ENCODE results near the gene METTL13. TPM values are rescaled to one million over a fixed set of nuclear protein-coding genes. Genes with fewer than 3 reads are reported as not detected.

Gene METTL13
- total RNA-seq, 1 donor from 2014 or later = 39.8 TPM

GRCh38 chr1:171805395-171806115 lies 24.1 kb downstream of the METTL13 start:
- H3K9me3 Mint-ChIP-seq = no peaks in the 10 kb centered on the region
- H3K27me3 Mint-ChIP-seq = no peaks in the 10 kb centered on the region
- DNase-seq (ENCODE audit: extremely low spot score, unreplicated experiment) = no peak
- TF ChIP-seq, protein P1, sequence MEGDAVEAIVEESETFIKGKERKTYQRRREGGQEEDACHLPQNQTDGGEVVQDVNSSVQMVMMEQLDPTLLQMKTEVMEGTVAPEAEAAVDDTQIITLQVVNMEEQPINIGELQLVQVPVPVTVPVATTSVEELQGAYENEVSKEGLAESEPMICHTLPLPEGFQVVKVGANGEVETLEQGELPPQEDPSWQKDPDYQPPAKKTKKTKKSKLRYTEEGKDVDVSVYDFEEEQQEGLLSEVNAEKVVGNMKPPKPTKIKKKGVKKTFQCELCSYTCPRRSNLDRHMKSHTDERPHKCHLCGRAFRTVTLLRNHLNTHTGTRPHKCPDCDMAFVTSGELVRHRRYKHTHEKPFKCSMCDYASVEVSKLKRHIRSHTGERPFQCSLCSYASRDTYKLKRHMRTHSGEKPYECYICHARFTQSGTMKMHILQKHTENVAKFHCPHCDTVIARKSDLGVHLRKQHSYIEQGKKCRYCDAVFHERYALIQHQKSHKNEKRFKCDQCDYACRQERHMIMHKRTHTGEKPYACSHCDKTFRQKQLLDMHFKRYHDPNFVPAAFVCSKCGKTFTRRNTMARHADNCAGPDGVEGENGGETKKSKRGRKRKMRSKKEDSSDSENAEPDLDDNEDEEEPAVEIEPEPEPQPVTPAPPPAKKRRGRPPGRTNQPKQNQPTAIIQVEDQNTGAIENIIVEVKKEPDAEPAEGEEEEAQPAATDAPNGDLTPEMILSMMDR (conservative IDR thresholded peaks at IDR 0.05) = no peak
- no peaks in the 10 kb centered on the region for H3K36me3 Mint-ChIP-seq
- H3K4me1 Mint-ChIP-seq (ENCODE audit: unreplicated experiment) = peaks cover 9% of the 10 kb centered on the region
- H3K4me3 Mint-ChIP-seq = no peak overlapping the region
- no peak overlapping the region for H3K27ac Mint-ChIP-seq

DNA sequence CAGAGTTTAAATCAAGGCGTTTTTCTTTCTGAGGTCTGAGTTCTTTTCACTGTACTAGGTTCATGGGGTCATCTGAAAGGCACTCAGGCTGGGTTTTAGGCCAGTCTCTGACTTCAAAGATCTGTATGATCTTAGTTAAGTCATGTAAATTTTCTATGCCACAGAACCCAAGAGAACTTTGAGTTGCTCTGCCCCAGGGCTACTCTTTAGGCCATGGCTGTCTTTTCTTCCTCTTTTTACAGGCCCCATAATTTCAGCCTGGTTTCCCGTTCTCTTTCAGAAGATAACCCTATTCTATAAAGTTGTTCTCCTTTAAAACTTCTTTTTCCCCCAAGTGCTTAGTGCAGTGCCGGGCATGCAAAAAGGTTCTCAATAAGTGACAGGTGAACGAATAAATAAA lies 26.1 kb downstream of the METTL13 start:
- no peak overlapping the region for H3K27ac Mint-ChIP-seq
- no peak overlapping the region for H3K4me3 Mint-ChIP-seq
- TF ChIP-seq, protein P1 (conservative IDR thresholded peaks at IDR 0.05) = no peak
- H3K36me3 Mint-ChIP-seq = no peaks in the 10 kb centered on the region
- H3K9me3 Mint-ChIP-seq = no peaks in the 10 kb centered on the region
- no peak for DNase-seq (ENCODE audit: extremely low spot score, unreplicated experiment)
- no peaks in the 10 kb centered on the region for H3K4me1 Mint-ChIP-seq (ENCODE audit: unreplicated experiment)
- no peaks in the 10 kb centered on the region for H3K27me3 Mint-ChIP-seq

DNA sequence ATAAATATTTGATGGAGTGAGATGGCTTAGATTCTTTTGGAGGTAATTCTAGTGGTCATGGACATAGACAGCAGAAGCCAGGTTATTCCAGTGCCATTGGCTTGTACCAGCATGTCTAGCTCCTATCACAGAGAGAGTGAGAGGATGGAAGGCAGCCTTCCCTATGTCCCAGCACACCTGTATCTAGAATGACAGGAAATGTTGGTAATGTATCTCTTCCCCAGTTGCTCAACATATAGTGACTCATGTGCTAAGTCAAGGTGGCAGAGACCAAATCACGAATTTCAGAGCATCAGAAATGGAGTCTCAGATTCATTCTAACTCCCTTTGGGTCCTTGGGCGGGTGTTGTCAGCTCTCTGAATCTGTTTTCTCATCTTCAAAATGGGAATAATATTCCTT lies 28.4 kb downstream of the METTL13 start:
- TF ChIP-seq, protein P1 (conservative IDR thresholded peaks at IDR 0.05) = no peak
- Mint-ChIP-seq H3K4me1 (ENCODE audit: unreplicated experiment) (no peaks in the 10 kb centered on the region), H3K27me3 (no peaks in the 10 kb centered on the region), H3K27ac (no peak overlapping the region), H3K4me3 (no peak overlapping the region), H3K36me3 (no peaks in the 10 kb centered on the region), H3K9me3 (no peaks in the 10 kb centered on the region)
- no peak for DNase-seq (ENCODE audit: extremely low spot score, unreplicated experiment)

DNA sequence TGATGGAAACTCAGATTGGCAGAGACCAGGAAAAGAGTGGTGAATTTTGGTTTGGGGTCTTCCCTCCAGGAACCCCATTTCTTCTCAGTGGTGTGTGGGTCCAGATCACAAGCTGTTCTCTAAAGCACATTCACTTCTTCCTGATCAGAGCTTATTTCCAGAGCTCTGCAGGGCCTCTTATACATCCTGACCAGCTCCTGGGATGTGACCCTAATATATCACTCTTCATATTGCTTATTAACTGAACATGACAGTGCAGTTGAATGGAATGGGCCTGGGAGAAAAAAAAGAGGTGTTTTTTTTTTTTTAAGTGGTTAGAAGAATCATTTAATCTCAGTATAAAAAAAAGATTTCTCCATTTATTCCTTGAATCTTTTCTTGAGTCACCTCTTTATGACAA lies 30.2 kb downstream of the METTL13 start:
- Mint-ChIP-seq H3K4me1 (ENCODE audit: unreplicated experiment) (no peaks in the 10 kb centered on the region), H3K27ac (no peak overlapping the region), H3K27me3 (no peaks in the 10 kb centered on the region), H3K9me3 (no peaks in the 10 kb centered on the region), H3K36me3 (no peaks in the 10 kb centered on the region), H3K4me3 (no peak overlapping the region)
- no peak for DNase-seq (ENCODE audit: extremely low spot score, unreplicated experiment)
- TF ChIP-seq, protein P1 (conservative IDR thresholded peaks at IDR 0.05) = no peak

DNA sequence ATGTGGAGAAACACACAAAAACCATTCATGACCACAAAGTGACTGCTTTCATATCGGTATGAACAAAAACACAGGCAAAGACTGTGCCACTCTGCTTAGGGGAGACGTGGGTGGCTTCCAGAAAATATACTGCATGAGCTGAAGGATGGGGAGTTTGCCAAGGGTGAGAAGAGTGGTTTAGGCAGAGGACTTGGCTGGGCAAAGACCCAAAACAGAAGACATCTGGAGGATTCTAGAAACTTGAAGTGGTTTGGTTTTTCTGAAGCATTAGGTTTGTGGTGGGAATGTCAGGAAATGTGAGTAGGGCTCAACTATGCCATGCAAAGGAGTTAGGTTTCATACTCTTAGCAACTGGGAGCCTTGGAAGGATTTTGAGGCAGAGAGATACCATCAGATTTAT lies 33.2 kb downstream of the METTL13 start:
- H3K27ac Mint-ChIP-seq = no peak overlapping the region

More for the DNA sequence above, 33.2 kb downstream of the METTL13 start:
- Mint-ChIP-seq H3K27me3 (peaks cover 4% of the 10 kb centered on the region), H3K4me1 (ENCODE audit: unreplicated experiment) (no peaks in the 10 kb centered on the region), H3K4me3 (no peak overlapping the region), H3K9me3 (no peaks in the 10 kb centered on the region), H3K36me3 (no peaks in the 10 kb centered on the region)
- no peak for DNase-seq (ENCODE audit: extremely low spot score, unreplicated experiment)
- TF ChIP-seq, protein P1 (conservative IDR thresholded peaks at IDR 0.05) = no peak

All from type B pancreatic cell (in vitro differentiated cells).